Kidney (tissue), 14 donors: ENCODE results near the gene BTG4. TPM values are rescaled to one million over a fixed set of nuclear protein-coding genes. Genes with fewer than 3 reads are reported as not detected.

Experiments
- DNase-seq, 5 donors: peaks; one replicate each; pipeline ENCODE4 v3.0.0-alpha.2; 2013 to 2020
- FAIRE-seq: peaks from 2 replicates; lab custom pipeline; 2012; peaks lifted over from hg19 to GRCh38; lab: Jason Lieb, UNC
- H3K27ac ChIP-seq, 2 donors: one replicate each; pipeline ENCODE4 v1.7.0; 2013; ENCODE audit warnings: low read depth in 2 of 2, low read length in 2 of 2, inconsistent platforms in 1 of 2
- H3K27me3 ChIP-seq: one replicate; pipeline ENCODE4 v1.7.1; 2013; ENCODE audit warnings: low read length, inconsistent platforms; ENCODE audit not compliant: control insufficient read depth, insufficient read depth
- H3K36me3 ChIP-seq, 3 donors: one replicate each; pipeline versions ENCODE4 v1.7.0 to v1.7.1; 2013; ENCODE audit warnings: low read length in 3 of 3, control low read depth in 1 of 3, inconsistent platforms in 1 of 3; ENCODE audit not compliant: insufficient read depth in 3 of 3, control insufficient read depth in 2 of 3
- H3K4me1 ChIP-seq, 3 donors: one replicate each; pipeline versions ENCODE4 v1.7.0 to v1.7.1; 2013; ENCODE audit warnings: low read length in 3 of 3, inconsistent platforms in 1 of 3, low read depth in 1 of 3; ENCODE audit not compliant: control insufficient read depth in 2 of 3, insufficient read depth in 2 of 3
- H3K4me3 ChIP-seq, 3 donors: one replicate each; pipeline versions ENCODE4 v1.7.0 to v1.8.1; 2013; ENCODE audit warnings: low read length in 3 of 3, control low read depth in 1 of 3, inconsistent platforms in 1 of 3
- H3K9ac ChIP-seq, 3 donors: one replicate each; pipeline versions ENCODE4 v1.7.0 to v1.7.1; 2013; ENCODE audit warnings: low read length in 3 of 3, control low read depth in 1 of 3, inconsistent platforms in 1 of 3
- H3K9me3 ChIP-seq, 3 donors: one replicate each; pipeline versions ENCODE4 v1.7.0 to v1.7.1; 2013; ENCODE audit warnings: low read length in 3 of 3, control low read depth in 1 of 3, inconsistent platforms in 1 of 3; ENCODE audit not compliant: control insufficient read depth in 2 of 3, insufficient read depth in 1 of 3
- CTCF ChIP-seq: IDR thresholded peaks from 3 replicates; pipeline ENCODE4 v1.5.1; 2012; ENCODE audit warnings: mild to moderate bottlenecking, moderate library complexity, borderline replicate concordance; ENCODE audit not compliant: insufficient read depth; ENCODE audit errors: extremely low read depth
- intact Hi-C: fragments of 100-400 bp; cut with DNase I; formaldehyde crosslinking; loops from one replicate; pipeline ENCODE4 v1.11.1; 2022
- polyA plus RNA-seq: library from polyadenylated mRNA; stranded (reverse); fragments of 350-450 nt; fragmentation: Illumina TruSeq; extraction: RNeasy Lipid Tissue Mini Kit (QIAGEN cat#74804); gene quantifications from one replicate; pipeline ENCODE4 v1.2.3, GENCODE V29; 2014; ENCODE audit warnings: low read depth, low replicate concordance; ENCODE audit not compliant: insufficient read depth
- total RNA-seq: library from RNA; stranded (reverse); fragmentation: NEBNext Ultra II Directional; extraction: Animal tissue kit (Norgen Biotek cat#: 25700); gene quantifications from one replicate; pipeline ENCODE4 v1.2.1, GENCODE V29; 2021
- donor health status: control.
- donor health status: control.
- donor health status: control.
- donor health status: control.
- donor health status: control.
- donor health status: DM: yes; HTN: yes; CAD: no.
- donor health status: Normal renal cell carcinoma (clear cell type).

Gene BTG4
- total and polyA plus RNA-seq, 2 donors from 2014 or later, result not detected

- Histone ChIP-seq H3K4me1 (no peaks in the 10 kb centered on the region), H3K27me3 (peaks cover 32% of the 10 kb centered on the region), H3K4me3 (no peak within 1 kb of the TSS), H3K36me3 (no peaks in the 10 kb centered on the region), H3K9ac (no peak within 1 kb of the TSS), H3K9me3 (no peaks in the 10 kb centered on the region), H3K27ac (no peak within 1 kb of the TSS)
- peak in 4 of 5 donors; percentile 41 to 69 (median 44) for DNase-seq
- no peak for FAIRE-seq
- TF ChIP-seq CTCF, result no peak
- intact Hi-C loops, result no loop called here
These were observed 2.2 kb upstream of the BTG4 start, which contains the start of gene HOATZ for GRCh38 chr11:111514216-111515031. Gene HOATZ, plus strand, starts transcription at chr11:111514778. Its CDS starts 7 bp downstream, at chr11:111514785.

GRCh38 chr11:111513240-111513605 is 1.0 kb upstream of the BTG4 start:
- Histone ChIP-seq H3K36me3 (no peaks in the 10 kb centered on the region), H3K4me1 (no peaks in the 10 kb centered on the region), H3K27ac (no peak overlapping the region), H3K9me3 (no peaks in the 10 kb centered on the region), H3K27me3 (peaks cover 32% of the 10 kb centered on the region), H3K4me3 (no peak overlapping the region), H3K9ac (no peak overlapping the region)
- DNase-seq (peak in 1 of 5 donors; percentile 9), FAIRE-seq (no peak)
- intact Hi-C loops, result no loop called here
- no peak for TF ChIP-seq CTCF

- peaks cover 32% of the 10 kb centered on the region for H3K27me3 ChIP-seq
- no peak overlapping the region for H3K9ac ChIP-seq
- H3K27ac ChIP-seq, result no peak overlapping the region
- intact Hi-C loops, result no loop called here
- H3K4me1 ChIP-seq, result no peaks in the 10 kb centered on the region
- H3K36me3 ChIP-seq, result no peaks in the 10 kb centered on the region
- H3K9me3 ChIP-seq, result no peaks in the 10 kb centered on the region
- DNase-seq (no peak), FAIRE-seq (no peak)
- H3K4me3 ChIP-seq, result no peak overlapping the region
- no peak for TF ChIP-seq CTCF
These were observed 1.9 kb downstream of the BTG4 start for GRCh38 chr11:111510311-111510710.
